H1 (cell line): ENCODE data around the gene ANGEL2. TPM values are rescaled to one million over a fixed set of nuclear protein-coding genes. Genes with fewer than 3 reads are reported as not detected.

ENCODE experiments used
- BCL11A ChIP-seq, 2 experiments: IDR thresholded peaks; one replicate each; pipeline ENCODE4 v1.6.1; 2011; ENCODE audit warnings: low read depth in 2 of 2, low read length in 2 of 2, mild to moderate bottlenecking in 2 of 2
- BRCA1 ChIP-seq: IDR thresholded peaks from 2 replicates; pipeline ENCODE4 v1.6.1; 2012; ENCODE audit warnings: low read depth, low read length, improper control_type of control experiment
- CBX5 ChIP-seq: fragments of 300-800, 300-1000 bp; sonication (generic); IDR thresholded peaks from 2 replicates; pipeline ENCODE4 v1.7.1; 2016; ENCODE audit warnings: antibody characterized with exemption, low read length, low read depth
- CEBPB ChIP-seq: IDR thresholded peaks from 2 replicates; pipeline ENCODE4 v1.6.1; 2012; ENCODE audit warnings: low read depth, low read length
- CHD1 ChIP-seq: IDR thresholded peaks from 2 replicates; pipeline ENCODE4 v1.6.1; 2012; ENCODE audit warnings: low read depth, low read length, improper control_type of control experiment
- CHD7 ChIP-seq: fragments of 300-600 bp; sonication (generic); IDR thresholded peaks from 2 replicates; pipeline ENCODE4 v1.7.1; 2012; ENCODE audit warnings: low read length, moderate library complexity, mild to moderate bottlenecking, inconsistent platforms; ENCODE audit not compliant: insufficient replicate concordance
- EP300 ChIP-seq, 2 experiments: IDR thresholded peaks; 1 replicate in 1 of 2; 2 replicates in 1 of 2; pipeline ENCODE4 v1.6.1; 2011 to 2012; ENCODE audit warnings: low read depth in 2 of 2, low read length in 2 of 2, mild to moderate bottlenecking in 2 of 2, borderline replicate concordance in 1 of 2, inconsistent platforms in 1 of 2, moderate library complexity in 1 of 2
- JUND ChIP-seq: IDR thresholded peaks from 2 replicates; pipeline ENCODE4 v1.6.1; 2011; ENCODE audit warnings: mild to moderate bottlenecking, improper control_type of control experiment, low read length
- MAFK ChIP-seq: IDR thresholded peaks from 2 replicates; pipeline ENCODE4 v1.6.1; 2012; ENCODE audit warnings: low read depth, mild to moderate bottlenecking, improper control_type of control experiment, low read length
- POLR2AphosphoS5 ChIP-seq: IDR thresholded peaks from 2 replicates; pipeline ENCODE4 v1.6.1; 2011; ENCODE audit warnings: low read depth, low read length
- SIRT6 ChIP-seq: IDR thresholded peaks from one replicate; pipeline ENCODE4 v1.7.1; 2012; ENCODE audit warnings: low read length, inconsistent platforms
- USF2 ChIP-seq: IDR thresholded peaks from 2 replicates; pipeline ENCODE4 v1.6.1; 2011; ENCODE audit warnings: low read length, improper control_type of control experiment
- polyA plus RNA-seq, 7 experiments: library from polyadenylated mRNA; depleted of rRNA in 3 of 7; stranded (reverse) in 5 of 7; unstranded in 2 of 7; fragments of >200 nt in 5 of 7; fragments of 200-250 nt in 2 of 7; gene quantifications; 1 replicate in 5 of 7; 2 replicates in 1 of 7; 4 replicates in 1 of 7; pipeline versions ENCODE4 v1.2.1 to v1.2.3, GENCODE V29; 2011 to 2013; ENCODE audit warnings: missing spikeins in 2 of 7, mixed read lengths in 2 of 7
- total RNA-seq: library from RNA; stranded (reverse); fragmentation: NEBNext Ultra II Directional; extraction: Animal tissue kit (Norgen Biotek cat#: 25700); gene quantifications from 2 replicates; pipeline ENCODE4 v1.2.1, GENCODE V29; 2021

ANGEL2 gene
- total and polyA plus RNA-seq, 2 of the 8 experiments (the other 6 are each of a cell fraction or from before 2014, with no cell fraction given): 18.1 to 39.9 TPM

GRCh38 chr1:212994926-212995325 is 20.7 kb downstream of the ANGEL2 start (continued):
- no peak for TF ChIP-seq CHD7
- no peak for TF ChIP-seq MAFK
- TF ChIP-seq CBX5: no peak
- TF ChIP-seq BRCA1: no peak
- TF ChIP-seq POLR2AphosphoS5: no peak
- no peak for TF ChIP-seq USF2
- no peak for TF ChIP-seq CHD1
- TF ChIP-seq EP300 (IDR thresholded peaks at IDR 0.05; ENCODE audit: borderline replicate concordance in 1 of 2, low read depth in 2 of 2, low read length in 2 of 2): no peak
- TF ChIP-seq CEBPB: no peak
- TF ChIP-seq JUND: no peak
- TF ChIP-seq BCL11A (IDR thresholded peaks at IDR 0.05; ENCODE audit: low read depth in 2 of 2, low read length in 2 of 2): no peak
- TF ChIP-seq SIRT6: no peak
